ENCODE data around the gene YY1AP1.

DNA sequence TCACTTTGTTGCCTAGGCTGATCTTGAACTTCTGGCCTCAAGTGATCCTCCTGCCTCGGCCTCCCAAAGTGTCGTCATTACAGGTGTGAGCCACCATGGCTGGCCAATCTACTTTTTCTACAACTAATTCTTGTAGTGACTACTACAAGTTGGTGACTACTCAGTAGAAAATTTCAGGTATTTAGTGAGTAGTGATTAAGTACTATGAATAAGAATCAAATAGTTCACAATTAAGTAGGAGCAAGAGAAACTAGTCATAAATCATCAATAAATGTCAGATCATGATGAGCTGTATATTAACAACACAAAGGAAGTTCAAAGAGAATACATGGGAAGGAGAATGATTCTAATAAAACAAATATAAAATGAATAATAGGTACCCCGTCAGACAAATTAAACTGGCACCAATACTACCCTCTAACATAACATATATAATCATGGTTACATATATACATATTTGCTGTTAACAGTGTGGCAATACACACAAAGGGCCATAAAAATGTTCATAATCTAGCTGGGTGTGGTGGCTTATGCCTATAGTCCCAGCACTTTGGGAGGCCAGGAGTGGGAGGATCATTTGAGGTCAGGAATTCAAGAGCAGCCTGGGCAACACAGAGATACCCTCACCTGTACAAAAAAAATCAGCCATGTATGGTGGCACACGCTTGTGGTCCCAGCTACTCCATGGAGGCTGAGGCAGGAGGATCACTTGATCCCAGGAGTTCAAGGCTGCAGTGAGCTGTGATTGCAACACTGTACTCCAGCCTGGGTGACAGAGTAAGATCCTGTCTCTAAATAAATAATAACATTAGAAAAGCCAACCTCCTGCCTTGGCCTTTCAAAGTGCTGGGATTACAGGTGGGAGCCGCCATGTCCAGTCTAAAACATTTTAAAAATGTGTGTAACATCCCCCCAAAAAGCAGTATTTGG lies 19.1 kb downstream of the YY1AP1 start:
- TF ChIP-seq, protein P1, sequence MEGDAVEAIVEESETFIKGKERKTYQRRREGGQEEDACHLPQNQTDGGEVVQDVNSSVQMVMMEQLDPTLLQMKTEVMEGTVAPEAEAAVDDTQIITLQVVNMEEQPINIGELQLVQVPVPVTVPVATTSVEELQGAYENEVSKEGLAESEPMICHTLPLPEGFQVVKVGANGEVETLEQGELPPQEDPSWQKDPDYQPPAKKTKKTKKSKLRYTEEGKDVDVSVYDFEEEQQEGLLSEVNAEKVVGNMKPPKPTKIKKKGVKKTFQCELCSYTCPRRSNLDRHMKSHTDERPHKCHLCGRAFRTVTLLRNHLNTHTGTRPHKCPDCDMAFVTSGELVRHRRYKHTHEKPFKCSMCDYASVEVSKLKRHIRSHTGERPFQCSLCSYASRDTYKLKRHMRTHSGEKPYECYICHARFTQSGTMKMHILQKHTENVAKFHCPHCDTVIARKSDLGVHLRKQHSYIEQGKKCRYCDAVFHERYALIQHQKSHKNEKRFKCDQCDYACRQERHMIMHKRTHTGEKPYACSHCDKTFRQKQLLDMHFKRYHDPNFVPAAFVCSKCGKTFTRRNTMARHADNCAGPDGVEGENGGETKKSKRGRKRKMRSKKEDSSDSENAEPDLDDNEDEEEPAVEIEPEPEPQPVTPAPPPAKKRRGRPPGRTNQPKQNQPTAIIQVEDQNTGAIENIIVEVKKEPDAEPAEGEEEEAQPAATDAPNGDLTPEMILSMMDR (IDR thresholded peaks at IDR 0.05): no peak
- TF ChIP-seq POLR2A (IDR thresholded peaks at IDR 0.05) (no peak), POLR2AphosphoS5 (IDR thresholded peaks at IDR 0.05) (no peak)
